ENCODE data around the gene RNF5. TPM values are rescaled to one million over a fixed set of nuclear protein-coding genes. Genes with fewer than 3 reads are reported as not detected.
A peak's percentile ranks its signal among the peaks of the same experiment; 100 is the strongest.

RNF5 gene
- total and polyA plus RNA-seq, 2 of the 4 experiments (the other 2 are of a cell fraction) = 18.8 to 41.4 TPM

- Histone ChIP-seq H2BK15ac (ENCODE audit: low read depth, low read length) (peak overlapping the region; percentile 16; the same call in 1 of the 3 replicates), H2AFZ (replicated peaks; ENCODE audit: low read length, poor library complexity) (peak overlapping the region; percentile 98), H3K9me3 (ENCODE audit: control insufficient read depth, insufficient read depth, low read length) (no peaks in the 10 kb centered on the region), H3K14ac (replicated peaks; ENCODE audit: low read depth, low read length) (peak overlapping the region; percentile 86), H2BK120ac (ENCODE audit: low read depth, low read length) (peak overlapping the region; percentile 45; the same call in 1 of the 2 replicates), H3K56ac (ENCODE audit: extremely low read depth, insufficient read depth, low read length) (peak overlapping the region; percentile 91), H2AK5ac (ENCODE audit: low read depth, low read length) (peak overlapping the region; percentile 76), H3K9me1 (ENCODE audit: insufficient read depth, low read length) (peaks cover 25% of the 10 kb centered on the region), H3K79me1 (ENCODE audit: low read depth in 1 of 2, low read length in 2 of 2) (peaks cover 18 to 45% of the 10 kb centered on the region in 2 experiments), H4K8ac (ENCODE audit: low read depth in 2 of 2, low read length in 2 of 2) (peak overlapping the region; percentile 78 to 92), H4K91ac (ENCODE audit: insufficient read depth, low read depth, low read length) (peak overlapping the region; percentile 60), H4K20me1 (ENCODE audit: insufficient read depth, low read length) (no peaks in the 10 kb centered on the region), H3K36me3 (ENCODE audit: control insufficient read depth, insufficient read depth, low read length) (no peaks in the 10 kb centered on the region), H4K5ac (ENCODE audit: low read depth, low read length) (peak overlapping the region; percentile 83), H3K27me3 (ENCODE audit: control insufficient read depth, insufficient read depth, low read length) (no peaks in the 10 kb centered on the region), H3K9ac (ENCODE audit: low read depth, low read length) (peak overlapping the region; percentile 73), H3K4me2 (ENCODE audit: low read depth, low read length) (peak overlapping the region; percentile 90), H3K4me3 (ENCODE audit: insufficient read depth, low read depth, low read length) (peak overlapping the region; percentile 35), H3K4ac (ENCODE audit: low read depth, low read length) (peak overlapping the region; percentile 94), H3K27ac (ENCODE audit: insufficient read depth, low read length) (peak overlapping the region; percentile 78), H2BK5ac (ENCODE audit: low read depth, low read length, poor library complexity, severe bottlenecking) (peak overlapping the region; percentile 84), H2BK20ac (ENCODE audit: low read depth, low read length) (no peak overlapping the region), H2AK9ac (replicated peaks; ENCODE audit: low read depth, low read length, poor library complexity) (peak overlapping the region; percentile 88), H3K18ac (ENCODE audit: low read depth, low read length) (peak overlapping the region; percentile 32), H3K23ac (ENCODE audit: low read depth, low read length) (peak overlapping the region; percentile 74), H3K4me1 (ENCODE audit: control insufficient read depth, insufficient read depth, low read length) (peaks cover 15% of the 10 kb centered on the region)
- in situ Hi-C loops (cut with MboI; ENCODE audit: low sequenced_read_pairs) = loop anchor here (5.0 to 25.0 kb wide), 2 partner anchors 78 to 767 kb away; partner anchors contain the start of genes BRD2 and HLA-DMA
- BruUV-seq (replicated peaks) = no TSS peak
- ATAC-seq (ENCODE audit: low read depth) = peak; percentile 12
- TF ChIP-seq SMC3 (IDR thresholded peaks at IDR 0.05; ENCODE audit: low read depth, low read length) (peak; percentile 58; the same call in 1 of the 2 replicates), RAD21 (IDR thresholded peaks at IDR 0.05; ENCODE audit: low read length) (peak; percentile 58), MXI1 (IDR thresholded peaks at IDR 0.05; ENCODE audit: borderline replicate concordance, low read depth, low read length) (no peak)
- TF ChIP-seq, protein P1, sequence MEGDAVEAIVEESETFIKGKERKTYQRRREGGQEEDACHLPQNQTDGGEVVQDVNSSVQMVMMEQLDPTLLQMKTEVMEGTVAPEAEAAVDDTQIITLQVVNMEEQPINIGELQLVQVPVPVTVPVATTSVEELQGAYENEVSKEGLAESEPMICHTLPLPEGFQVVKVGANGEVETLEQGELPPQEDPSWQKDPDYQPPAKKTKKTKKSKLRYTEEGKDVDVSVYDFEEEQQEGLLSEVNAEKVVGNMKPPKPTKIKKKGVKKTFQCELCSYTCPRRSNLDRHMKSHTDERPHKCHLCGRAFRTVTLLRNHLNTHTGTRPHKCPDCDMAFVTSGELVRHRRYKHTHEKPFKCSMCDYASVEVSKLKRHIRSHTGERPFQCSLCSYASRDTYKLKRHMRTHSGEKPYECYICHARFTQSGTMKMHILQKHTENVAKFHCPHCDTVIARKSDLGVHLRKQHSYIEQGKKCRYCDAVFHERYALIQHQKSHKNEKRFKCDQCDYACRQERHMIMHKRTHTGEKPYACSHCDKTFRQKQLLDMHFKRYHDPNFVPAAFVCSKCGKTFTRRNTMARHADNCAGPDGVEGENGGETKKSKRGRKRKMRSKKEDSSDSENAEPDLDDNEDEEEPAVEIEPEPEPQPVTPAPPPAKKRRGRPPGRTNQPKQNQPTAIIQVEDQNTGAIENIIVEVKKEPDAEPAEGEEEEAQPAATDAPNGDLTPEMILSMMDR (conservative IDR thresholded peaks at IDR 0.05; ENCODE audit: low read depth, low read length) = peak; percentile 62
- intact Hi-C loops (cut with micrococcal nuclease) = loop anchor here (1.0 kb wide), 3 partner anchors 41 to 76 kb away; partner anchors contain the start of genes FKBPL and PPT2
- CTCF ChIA-PET = interaction anchor here (0.8 to 1.1 kb wide), 3 partner anchors 46 to 674 kb away, joined by 4 to 6 read pairs (median 4); no protein-coding TSS in a partner anchor
- dilution Hi-C loops (cut with HindIII; ENCODE audit: low sequenced_read_pairs, unreplicated experiment) = no loop called here
- POLR2A ChIA-PET (ENCODE audit: unreplicated experiment) = interaction anchor here (0.5 to 1.2 kb wide), 5 partner anchors 9 to 777 kb away, joined by 4 to 15 read pairs (median 5); no protein-coding TSS in a partner anchor
- peak; percentile 62 for DNase-seq
- WGBS, 2 experiments (ENCODE audit: extremely low coverage in 2 of 2, insufficient read length in 1 of 2) = no CpG with 5 or more reads among the region's 15 CpGs
Measured at GRCh38 chr6:32194825-32195651, 16.8 kb downstream of the RNF5 start.

Data from IMR-90 (cell line).